GM19238 (cell line): ENCODE data around the gene PNPLA7.
"Not testable (repeated sequence)": the region's sequence is repeated elsewhere in the genome, so short reads cannot be mapped to it uniquely, and the experiment has no call there.

Experiments used
- DNase-seq: peaks from one replicate; pipeline ENCODE4 v3.0.0; 2011; ENCODE audit warnings: low spot score; ENCODE audit not compliant: insufficient read length

The PNPLA7 gene

GRCh38 chr9:137480686-137481683 is 69.2 kb downstream of the PNPLA7 start:
- DNase-seq, result no peak

- no peak for DNase-seq
These were observed 70.1 kb downstream of the PNPLA7 start for GRCh38 chr9:137479892-137480685.

GRCh38 chr9:137478962-137479861 is 71.0 kb downstream of the PNPLA7 start:
- no peak for DNase-seq

DNA sequence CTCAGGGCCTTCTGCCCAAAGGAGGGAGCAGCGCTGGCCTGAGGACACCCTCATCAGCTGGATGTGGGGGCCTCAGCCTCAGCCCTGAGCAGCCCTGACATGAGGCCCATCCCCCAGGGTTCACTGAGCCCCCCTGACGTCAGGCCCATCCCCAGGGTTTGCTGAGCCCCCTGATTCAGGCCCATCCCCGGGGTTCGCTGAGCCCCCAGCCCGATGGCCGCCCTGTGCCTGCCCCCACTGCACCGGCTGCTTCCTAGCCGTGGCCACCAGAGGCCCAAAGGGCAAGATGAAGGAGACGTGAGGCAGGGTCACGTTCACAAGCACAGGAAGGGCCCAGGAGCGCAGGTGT is 71.6 kb downstream of the PNPLA7 start:
- DNase-seq, result no peak

DNA sequence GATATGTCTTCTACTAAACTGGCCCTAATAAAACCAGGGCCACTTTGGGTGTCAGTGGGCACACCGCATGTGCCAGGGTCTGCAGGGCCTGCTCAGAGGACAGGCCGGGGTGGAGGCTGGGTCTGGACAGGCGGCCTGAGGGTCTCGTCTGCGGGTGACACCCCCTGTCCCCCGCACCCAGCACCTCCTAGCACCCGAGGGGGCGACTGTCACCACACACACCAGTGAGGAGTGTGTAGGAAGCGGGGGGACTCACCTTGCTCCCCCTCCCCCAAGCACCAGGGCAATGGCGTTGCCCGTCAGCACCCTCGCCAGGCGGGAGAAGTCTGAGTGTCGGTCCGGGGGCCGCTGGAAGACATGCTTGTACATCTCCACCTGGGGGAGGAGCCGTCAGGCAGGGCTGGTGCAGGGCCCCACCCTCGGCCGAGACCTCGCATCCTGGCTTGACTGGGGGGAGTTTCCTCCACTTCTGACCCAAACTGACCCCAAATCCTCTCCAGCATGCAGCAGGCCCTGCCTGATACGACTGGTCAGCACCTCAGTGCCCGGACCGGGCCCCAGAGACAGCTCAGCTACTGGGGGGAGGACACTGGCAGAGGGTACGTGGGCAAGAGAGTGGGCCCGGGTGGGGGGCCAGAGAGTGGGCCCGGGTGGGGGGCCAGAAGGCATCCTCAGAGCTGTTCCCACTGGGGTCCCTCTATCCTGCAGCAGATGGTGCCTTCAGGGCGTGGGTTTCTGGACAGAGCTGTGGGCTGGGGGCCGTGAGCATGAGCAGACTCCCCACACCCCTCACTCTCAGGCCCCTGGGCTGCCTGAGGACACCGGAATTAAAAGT is 72.2 kb downstream of the PNPLA7 start:
- DNase-seq, result no peak

GRCh38 chr9:137476856-137477255 is 73.3 kb downstream of the PNPLA7 start:
- DNase-seq, result no peak

- no peak for DNase-seq
These were observed 74.5 kb downstream of the PNPLA7 start for GRCh38 chr9:137475666-137476065.

- DNase-seq, result no peak
These were observed 75.9 kb downstream of the PNPLA7 start for GRCh38 chr9:137474271-137474670.

- DNase-seq, result no peak
These were observed 79.4 kb downstream of the PNPLA7 start for GRCh38 chr9:137470785-137471184.

- no peak for DNase-seq
These were observed 82.3 kb downstream of the PNPLA7 start for GRCh38 chr9:137467896-137468295.

GRCh38 chr9:137467161-137467581 is 83.0 kb downstream of the PNPLA7 start:
- no peak for DNase-seq

GRCh38 chr9:137466389-137467085 is 83.7 kb downstream of the PNPLA7 start:
- not testable (repeated sequence) for DNase-seq

DNA sequence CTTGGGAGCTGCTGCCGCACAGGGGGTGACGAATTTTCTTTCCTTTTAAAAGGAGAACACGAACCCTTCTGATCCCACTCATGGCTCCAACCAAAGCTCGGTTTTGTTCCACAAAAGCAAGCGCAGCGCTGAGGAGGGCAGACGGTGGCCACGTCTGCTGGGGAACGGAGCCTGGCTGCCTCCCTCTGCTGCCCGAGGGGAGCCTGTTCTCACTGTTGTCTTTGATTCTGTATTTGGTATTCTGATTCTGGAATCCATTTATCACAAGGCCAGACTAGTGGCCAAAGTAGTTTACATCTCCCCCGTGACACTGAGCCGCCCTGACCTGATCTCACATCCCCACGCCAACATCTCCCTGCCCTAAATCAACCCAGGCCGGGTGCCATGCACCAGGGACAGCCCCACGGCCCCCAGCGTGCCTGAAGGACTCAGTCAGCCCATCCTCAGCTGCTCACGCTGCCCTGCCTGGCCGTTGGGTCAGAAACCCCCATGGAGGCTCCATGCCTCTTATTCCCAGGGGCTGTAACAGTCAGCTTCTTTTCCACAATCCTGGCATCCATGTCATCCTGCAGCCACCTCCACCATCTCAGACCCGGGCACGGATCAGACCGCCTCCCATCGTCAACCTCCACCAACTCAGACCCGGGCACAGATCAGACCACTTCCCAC is 84.3 kb downstream of the PNPLA7 start:
- DNase-seq, result no peak

DNA sequence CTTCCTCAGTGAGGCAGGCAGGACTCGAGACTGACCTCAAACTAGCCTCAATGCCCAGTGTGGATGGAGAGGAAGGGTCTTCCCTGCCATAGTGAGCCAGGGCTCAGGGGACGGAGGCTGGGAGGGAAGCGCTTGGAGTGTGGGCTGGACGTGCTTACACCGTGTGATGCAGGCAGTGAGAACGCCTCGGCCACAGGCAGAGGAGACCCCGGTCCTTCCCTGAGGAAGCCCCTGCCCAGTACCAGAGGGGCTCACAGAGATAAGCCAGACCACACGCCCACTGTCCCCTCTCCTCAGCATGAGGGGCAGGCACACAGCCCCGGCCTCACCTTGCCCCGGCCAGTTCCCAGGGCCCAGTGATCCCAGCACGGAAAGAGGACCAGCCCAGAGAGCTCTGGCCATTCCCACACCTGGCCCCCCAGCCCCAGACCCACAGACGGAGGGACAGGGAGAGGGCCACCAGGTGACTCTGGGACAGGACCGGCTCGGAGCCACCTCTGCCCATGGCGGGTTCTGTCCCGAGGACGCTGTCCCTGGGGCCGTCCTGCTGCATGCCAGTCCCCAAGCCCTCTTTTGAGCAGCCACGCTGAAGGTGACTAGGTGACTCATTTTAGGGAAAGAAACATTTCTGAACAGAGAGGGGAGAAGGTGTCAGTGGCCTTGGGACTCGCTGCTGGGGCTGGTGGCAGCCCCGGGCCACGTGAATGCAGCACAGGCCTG is 85.0 kb downstream of the PNPLA7 start:
- no peak for DNase-seq

- DNase-seq, result no peak
These were observed 85.8 kb downstream of the PNPLA7 start for GRCh38 chr9:137464291-137464999.

DNA sequence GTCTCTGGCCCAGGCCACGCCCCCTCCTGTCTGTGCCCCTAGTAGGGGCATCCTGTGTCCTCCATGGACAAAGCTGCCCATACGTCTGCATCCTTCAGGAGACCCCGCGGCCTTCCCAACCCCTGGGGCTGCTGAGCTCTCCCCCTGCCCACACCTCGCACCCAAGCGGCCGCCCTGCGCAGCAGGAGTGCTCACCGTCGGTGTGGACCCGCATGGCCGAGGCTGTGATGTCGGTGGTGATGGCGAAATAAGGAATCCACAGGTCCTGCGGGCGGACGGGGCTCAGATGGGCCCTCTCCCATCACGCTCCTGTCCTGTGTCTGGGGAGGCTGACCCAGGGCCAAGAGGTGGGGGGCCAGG is 86.3 kb downstream of the PNPLA7 start:
- DNase-seq, result no peak

DNA sequence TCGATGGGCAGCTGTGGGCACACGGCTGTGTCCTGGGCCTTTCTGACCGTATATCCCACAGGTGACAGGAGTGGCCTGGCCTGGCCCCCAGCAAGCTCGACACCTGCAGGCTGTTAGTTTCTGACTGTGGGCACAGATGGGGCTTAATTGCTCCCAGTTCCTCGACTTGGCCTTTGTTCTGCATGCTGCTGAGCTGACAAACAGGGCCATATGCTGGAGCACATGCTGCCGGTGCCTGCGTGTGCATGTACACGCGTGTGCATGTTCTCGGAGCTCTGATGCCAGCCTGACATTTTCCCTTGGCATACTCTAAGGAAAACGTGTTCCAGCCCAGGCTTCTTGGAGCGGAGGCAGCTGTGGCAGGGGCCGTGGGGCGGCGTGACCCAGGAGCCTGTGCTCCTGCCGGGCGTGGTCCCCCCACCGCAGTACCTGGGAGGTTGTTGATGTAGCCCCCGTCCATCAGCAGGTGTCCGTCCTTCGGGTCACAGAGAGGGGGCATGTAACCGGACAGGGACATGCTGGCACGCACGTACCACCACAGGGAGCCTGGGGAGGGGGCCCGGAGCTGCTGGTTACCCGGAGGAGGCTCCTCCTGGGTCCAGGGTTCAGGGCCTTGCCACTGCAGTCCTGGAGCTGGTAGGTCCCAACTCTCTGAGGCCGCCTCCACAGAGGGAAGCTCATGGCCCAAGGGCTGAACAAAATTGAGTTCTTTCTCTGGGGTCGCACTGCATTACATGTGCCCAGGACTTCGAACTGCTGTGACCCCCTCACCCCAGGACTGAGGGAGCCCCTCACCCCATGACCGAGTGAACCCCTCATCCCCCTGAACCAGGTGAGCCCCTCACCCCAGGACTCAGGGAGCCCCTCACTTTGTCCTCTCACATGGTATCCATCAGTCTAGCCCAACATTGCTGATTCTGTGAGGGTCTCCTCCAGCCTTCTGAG is 86.9 kb downstream of the PNPLA7 start:
- DNase-seq, result no peak
